Right atrium auricular region (tissue), 2 donors: Measurements from ENCODE around the gene HYI. TPM values are rescaled to one million over a fixed set of nuclear protein-coding genes. Genes with fewer than 3 reads are reported as not detected.

ENCODE experiments used
- DNase-seq: peaks from one replicate; pipeline ENCODE4 v3.0.0-alpha.2; 2019; ENCODE audit warnings: low spot score
- H3K27ac ChIP-seq, 2 donors: fragments of 200-600 bp; sonication (generic); 1 replicate in 1 of 2; 2 replicates in 1 of 2; pipeline ENCODE4 v1.5.1; 2016 to 2019
- H3K27me3 ChIP-seq, 2 donors: fragments of 200-600 bp; sonication (generic); one replicate each; pipeline versions ENCODE4 v1.5.1 to v1.6.0; 2017 to 2019
- H3K36me3 ChIP-seq: fragments of 200-600 bp; sonication (generic); one replicate; pipeline ENCODE4 v1.5.1; 2016
- H3K4me1 ChIP-seq, 2 donors: fragments of 200-600 bp; sonication (generic); one replicate each; pipeline versions ENCODE4 v1.5.1 to v1.6.0; 2017 to 2019
- H3K4me3 ChIP-seq, 2 donors: fragments of 200-600 bp; sonication (generic); 1 replicate in 1 of 2; 2 replicates in 1 of 2; pipeline ENCODE4 v1.5.1; 2017 to 2019; ENCODE audit warnings: mild to moderate bottlenecking in 1 of 2, moderate library complexity in 1 of 2
- H3K9me3 ChIP-seq, 2 donors: fragments of 200-600 bp; sonication (generic); one replicate each; pipeline ENCODE4 v1.5.1; 2019
- microRNA-seq, 2 donors: library from miRNA; unstranded; fragments of <30 nt; microRNA quantifications; one replicate each; pipeline ENCODE4, GENCODE V29; 2016 to 2017; ENCODE audit warnings: borderline number of aligned reads in 2 of 2, borderline replicate concordance in 1 of 2
- total RNA-seq, 2 donors: library from RNA; depleted of rRNA; stranded (reverse); fragments of >200 nt; gene quantifications; one replicate each; pipeline ENCODE4 v1.1.0, GENCODE V29; 2016
- TF ChIP-seq, protein P1 (sequence below), 2 donors: fragments of 200-600 bp; sonication (generic); IDR thresholded peaks; one replicate each; pipeline ENCODE4 v1.5.1; 2019; ENCODE audit warnings: antibody characterized with exemption in 2 of 2

The HYI gene
- total RNA-seq, 2 donors from 2014 or later = 17.3 to 23.0 TPM

GRCh38 chr1:43410571-43410970 is 43.2 kb downstream of the HYI start:
- Histone ChIP-seq H3K27me3 (no peaks in the 10 kb centered on the region), H3K9me3 (no peaks in the 10 kb centered on the region), H3K36me3 (peaks cover 30% of the 10 kb centered on the region), H3K27ac (no peak overlapping the region), H3K4me3 (no peak overlapping the region), H3K4me1 (peaks cover 0 to 8% of the 10 kb centered on the region in 2 donors)
- DNase-seq = no peak
- TF ChIP-seq, protein P1, sequence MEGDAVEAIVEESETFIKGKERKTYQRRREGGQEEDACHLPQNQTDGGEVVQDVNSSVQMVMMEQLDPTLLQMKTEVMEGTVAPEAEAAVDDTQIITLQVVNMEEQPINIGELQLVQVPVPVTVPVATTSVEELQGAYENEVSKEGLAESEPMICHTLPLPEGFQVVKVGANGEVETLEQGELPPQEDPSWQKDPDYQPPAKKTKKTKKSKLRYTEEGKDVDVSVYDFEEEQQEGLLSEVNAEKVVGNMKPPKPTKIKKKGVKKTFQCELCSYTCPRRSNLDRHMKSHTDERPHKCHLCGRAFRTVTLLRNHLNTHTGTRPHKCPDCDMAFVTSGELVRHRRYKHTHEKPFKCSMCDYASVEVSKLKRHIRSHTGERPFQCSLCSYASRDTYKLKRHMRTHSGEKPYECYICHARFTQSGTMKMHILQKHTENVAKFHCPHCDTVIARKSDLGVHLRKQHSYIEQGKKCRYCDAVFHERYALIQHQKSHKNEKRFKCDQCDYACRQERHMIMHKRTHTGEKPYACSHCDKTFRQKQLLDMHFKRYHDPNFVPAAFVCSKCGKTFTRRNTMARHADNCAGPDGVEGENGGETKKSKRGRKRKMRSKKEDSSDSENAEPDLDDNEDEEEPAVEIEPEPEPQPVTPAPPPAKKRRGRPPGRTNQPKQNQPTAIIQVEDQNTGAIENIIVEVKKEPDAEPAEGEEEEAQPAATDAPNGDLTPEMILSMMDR (IDR thresholded peaks at IDR 0.05) = no peak

DNA sequence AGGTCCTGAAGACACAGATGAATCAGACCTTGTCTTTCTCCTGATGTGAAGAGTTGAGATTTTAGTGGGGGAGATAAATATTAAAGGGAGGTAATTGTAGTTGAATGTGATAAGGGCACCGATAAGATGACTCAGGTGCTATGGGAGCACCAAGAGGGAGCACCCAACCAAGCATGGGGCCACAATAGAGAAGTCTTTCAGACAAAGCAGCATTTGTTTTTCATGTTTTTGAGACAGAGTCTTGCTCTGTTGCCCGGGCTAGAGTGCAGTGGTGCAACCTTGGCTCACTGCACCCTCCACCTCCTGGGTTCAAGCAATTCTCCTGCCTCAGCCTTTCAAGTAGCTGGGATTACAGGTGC is 47.9 kb downstream of the HYI start:
- Histone ChIP-seq H3K27ac (peak overlapping the region in 1 of 2 donors; percentile 45), H3K27me3 (no peaks in the 10 kb centered on the region), H3K9me3 (no peaks in the 10 kb centered on the region), H3K4me3 (no peak overlapping the region), H3K36me3 (peaks cover 51% of the 10 kb centered on the region), H3K4me1 (peaks cover 0 to 24% of the 10 kb centered on the region in 2 donors)
- DNase-seq = no peak
- TF ChIP-seq, protein P1 (IDR thresholded peaks at IDR 0.05) = no peak

DNA sequence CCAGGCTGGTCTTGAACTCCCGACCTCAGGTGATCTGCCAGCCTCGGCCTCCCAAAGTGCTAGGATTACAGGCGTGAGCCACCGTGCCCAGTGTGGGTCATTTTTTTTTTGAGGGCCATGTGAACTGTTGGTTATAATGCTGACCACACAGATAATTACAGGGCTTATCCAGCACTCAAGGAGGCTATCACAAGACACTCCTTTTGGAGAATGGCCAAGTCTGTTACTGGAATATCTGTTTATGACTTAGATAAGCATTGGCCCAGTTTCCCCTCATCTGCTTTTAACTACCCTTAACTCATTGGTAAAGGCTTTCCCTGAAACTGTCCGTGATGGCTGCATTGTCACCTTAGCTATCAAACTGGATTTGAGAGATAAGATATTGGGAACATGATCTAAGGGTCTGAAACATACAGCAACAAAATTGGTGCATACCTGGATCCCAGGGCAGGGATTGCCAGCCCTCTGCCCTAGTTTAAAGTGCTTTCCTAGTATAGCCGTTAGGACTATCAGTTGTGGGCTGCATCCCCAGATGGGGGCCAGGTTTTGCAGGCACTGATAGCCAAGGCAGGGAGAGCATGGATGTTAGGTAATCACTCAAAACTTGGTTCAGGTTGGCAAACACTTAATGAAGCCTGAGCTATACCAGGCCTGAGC is 48.4 kb downstream of the HYI start:
- DNase-seq = no peak
- TF ChIP-seq, protein P1 (IDR thresholded peaks at IDR 0.05) = no peak
- Histone ChIP-seq H3K4me3 (no peak overlapping the region), H3K27me3 (no peaks in the 10 kb centered on the region), H3K9me3 (no peaks in the 10 kb centered on the region), H3K36me3 (peaks cover 51% of the 10 kb centered on the region), H3K4me1 (peaks cover 0 to 24% of the 10 kb centered on the region in 2 donors), H3K27ac (peak overlapping the region in 1 of 2 donors; percentile 45)

- H3K9me3 ChIP-seq = no peaks in the 10 kb centered on the region
- peaks cover 0 to 24% of the 10 kb centered on the region in 2 donors for H3K4me1 ChIP-seq
- no peaks in the 10 kb centered on the region for H3K27me3 ChIP-seq
- H3K4me3 ChIP-seq = no peak overlapping the region
- no peak overlapping the region for H3K27ac ChIP-seq
- TF ChIP-seq, protein P1 (IDR thresholded peaks at IDR 0.05) = no peak
- peaks cover 51% of the 10 kb centered on the region for H3K36me3 ChIP-seq
- no peak for DNase-seq
These were observed 49.4 kb downstream of the HYI start for GRCh38 chr1:43404353-43404752.

GRCh38 chr1:43402089-43402865 is 51.5 kb downstream of the HYI start:
- peaks cover 38% of the 10 kb centered on the region for H3K36me3 ChIP-seq
- no peak for DNase-seq
- H3K27me3 ChIP-seq = no peaks in the 10 kb centered on the region
- H3K4me3 ChIP-seq = no peak overlapping the region
- TF ChIP-seq, protein P1 (IDR thresholded peaks at IDR 0.05) = no peak
- no peak overlapping the region for H3K27ac ChIP-seq
- peaks cover 0 to 24% of the 10 kb centered on the region in 2 donors for H3K4me1 ChIP-seq
- H3K9me3 ChIP-seq = no peaks in the 10 kb centered on the region

Small RNAs within 50 kb of the gene (microRNA-seq; reads per million reads assigned to microRNA genes)
- 1.4 reads per million in 2 donors for gene MIR6735

Other genes starting within 250 kb of the HYI start
- gene TMEM125, start 183.9 kb downstream of the HYI start, total RNA-seq = 1 to 10 TPM in 1 of 2 donors, under 1 TPM in 1; 0.70 to 2.1 TPM
- gene C1orf210, start 168.3 kb downstream of the HYI start, total RNA-seq = not detected
- 10 to 100 TPM; 23.6 to 51.7 TPM for gene TIE1, start 152.9 kb downstream of the HYI start, total RNA-seq
- gene MPL, start 116.1 kb downstream of the HYI start, total RNA-seq = under 1 TPM in 1 of 2 donors, not detected in 1; 0.39 TPM
- 1 to 10 TPM in 1 of 2 donors, under 1 TPM in 1; 0.63 to 2.5 TPM for gene CDC20, start 95.0 kb downstream of the HYI start, total RNA-seq
- gene ELOVL1, start 85.9 kb downstream of the HYI start, total RNA-seq = 10 to 100 TPM; 24.3 to 41.4 TPM
- gene MED8, start 64.1 kb downstream of the HYI start, total RNA-seq = 10 to 100 TPM; 18.8 to 21.3 TPM
- gene SZT2, start 64.0 kb downstream of the HYI start, total RNA-seq = 10 to 100 TPM; 17.5 to 22.8 TPM
- gene PTPRF, start 77.0 kb upstream of the HYI start, total RNA-seq = 10 to 100 TPM in 1 of 2 donors, 1 to 10 TPM in 1; 7.4 to 27.7 TPM
- 10 to 100 TPM; 11.8 to 13.4 TPM for gene KDM4A, start 196.2 kb upstream of the HYI start, total RNA-seq